H9 (cell line): Measurements from ENCODE around the gene SLC39A10. TPM values are rescaled to one million over a fixed set of nuclear protein-coding genes. Genes with fewer than 3 reads are reported as not detected.

ENCODE experiments used
- DNase-seq: peaks from one replicate; pipeline ENCODE4 v3.0.0-alpha.2; 2017
- H2AFZ ChIP-seq: one replicate; pipeline ENCODE4 v1.6.1; 2013; ENCODE audit warnings: mild to moderate bottlenecking, low read length, control low read depth, moderate library complexity
- H2AK5ac ChIP-seq: 2 replicates; pipeline ENCODE4 v1.6.1; 2013; ENCODE audit warnings: low read length, control low read depth, mixed read lengths; ENCODE audit not compliant: insufficient read length
- H2BK120ac ChIP-seq: one replicate; pipeline ENCODE4 v1.6.1; 2013; ENCODE audit warnings: low read depth, mild to moderate bottlenecking, low read length, control low read depth, inconsistent platforms; ENCODE audit not compliant: poor library complexity, severe bottlenecking
- H2BK12ac ChIP-seq: 2 replicates; pipeline ENCODE4 v1.6.1; 2013; ENCODE audit warnings: low read length, control low read depth, mixed read lengths, low read depth; ENCODE audit not compliant: insufficient read length
- H2BK15ac ChIP-seq: 2 replicates; pipeline ENCODE4 v1.6.1; 2013; ENCODE audit warnings: low read depth, low read length, control low read depth
- H2BK20ac ChIP-seq: one replicate; pipeline ENCODE4 v1.6.1; 2013; ENCODE audit warnings: low read depth, mild to moderate bottlenecking, low read length, control low read depth, inconsistent platforms; ENCODE audit not compliant: poor library complexity, severe bottlenecking
- H2BK5ac ChIP-seq: 2 replicates; pipeline ENCODE4 v1.6.1; 2013; ENCODE audit warnings: low read length, control low read depth, mixed read lengths; ENCODE audit not compliant: insufficient read length
- H3K14ac ChIP-seq: 2 replicates; pipeline ENCODE4 v1.6.1; 2013; ENCODE audit warnings: low read length, control low read depth; ENCODE audit not compliant: insufficient read depth
- H3K18ac ChIP-seq: 2 replicates; pipeline ENCODE4 v1.6.1; 2013; ENCODE audit warnings: low read depth, mild to moderate bottlenecking, mixed read lengths, low read length, control low read depth; ENCODE audit not compliant: insufficient read length
- H3K23ac ChIP-seq: 2 replicates; pipeline ENCODE4 v1.6.1; 2013; ENCODE audit warnings: low read length, control low read depth, mixed read lengths, low read depth; ENCODE audit not compliant: insufficient read length
- H3K23me2 ChIP-seq: 2 replicates; pipeline ENCODE4 v1.6.1; 2013; ENCODE audit warnings: low read depth, mild to moderate bottlenecking, mixed read lengths, low read length, control low read depth; ENCODE audit not compliant: insufficient read length, poor library complexity, severe bottlenecking
- H3K27ac ChIP-seq: 2 replicates; pipeline ENCODE4 v1.5.1; 2013; ENCODE audit warnings: low read length, control low read depth, mixed read lengths, low read depth; ENCODE audit not compliant: insufficient read length
- H3K27me3 ChIP-seq: 2 replicates; pipeline ENCODE4 v1.6.1; 2013; ENCODE audit warnings: low read length, control low read depth, inconsistent platforms; ENCODE audit not compliant: insufficient read depth
- H3K4ac ChIP-seq: 2 replicates; pipeline ENCODE4 v1.6.1; 2013; ENCODE audit warnings: low read depth, mild to moderate bottlenecking, control low read depth, inconsistent platforms, low read length, moderate library complexity
- H3K4me1 ChIP-seq: 2 replicates; pipeline ENCODE4 v1.6.1; 2013; ENCODE audit warnings: low read length, control low read depth, inconsistent platforms; ENCODE audit not compliant: insufficient read depth
- H3K4me2 ChIP-seq: 2 replicates; pipeline ENCODE4 v1.6.1; 2013; ENCODE audit warnings: low read length, control low read depth, mixed read lengths; ENCODE audit not compliant: insufficient read length, insufficient read depth
- H3K56ac ChIP-seq: 2 replicates; pipeline ENCODE4 v1.6.1; 2013; ENCODE audit warnings: low read depth, mild to moderate bottlenecking, mixed read lengths, low read length, control low read depth; ENCODE audit not compliant: insufficient read length
- H3K79me1 ChIP-seq: 2 replicates; pipeline ENCODE4 v1.6.1; 2013; ENCODE audit warnings: low read depth, mild to moderate bottlenecking, moderate library complexity, low read length, control low read depth, inconsistent platforms; ENCODE audit not compliant: insufficient read depth, poor library complexity, severe bottlenecking
- H3K79me2 ChIP-seq: 2 replicates; pipeline ENCODE4 v1.6.1; 2013; ENCODE audit warnings: low read length, control low read depth, inconsistent platforms; ENCODE audit not compliant: insufficient read depth
- H3K9ac ChIP-seq: 2 replicates; pipeline ENCODE4 v1.6.1; 2013; ENCODE audit warnings: low read length, control low read depth, mixed read lengths; ENCODE audit not compliant: insufficient read length; ENCODE audit errors: extremely low read depth
- H3K9me3 ChIP-seq: one replicate; pipeline ENCODE4 v1.6.1; 2013; ENCODE audit warnings: low read depth, low read length, inconsistent platforms; ENCODE audit not compliant: control insufficient read depth
- H3T11ph ChIP-seq: one replicate; pipeline ENCODE4 v1.6.1; 2013; ENCODE audit warnings: mild to moderate bottlenecking, low read length, control low read depth, inconsistent platforms
- H4K20me1 ChIP-seq: one replicate; pipeline ENCODE4 v1.6.1; 2013; ENCODE audit not compliant: control insufficient read depth, insufficient read length, insufficient read depth
- H4K5ac ChIP-seq: 2 replicates; pipeline ENCODE4 v1.6.1; 2013; ENCODE audit warnings: low read depth, mild to moderate bottlenecking, mixed read lengths, low read length, control low read depth; ENCODE audit not compliant: insufficient read length
- H4K8ac ChIP-seq: replicated peaks from 2 replicates; pipeline ENCODE4 v1.6.1; 2013; ENCODE audit warnings: low read length, control low read depth, mixed read lengths, low read depth; ENCODE audit not compliant: insufficient read length
- H4K91ac ChIP-seq: 2 replicates; pipeline ENCODE4 v1.6.1; 2013; ENCODE audit warnings: low read depth, mild to moderate bottlenecking, moderate library complexity, mixed read lengths, low read length, control low read depth; ENCODE audit not compliant: insufficient read length
- H3K27ac Mint-ChIP-seq, 3 experiments: 2 replicates in 2 of 3; 3 replicates in 1 of 3; pipeline ENCODE4 v1.8.0; 2020 to 2021; ENCODE audit warnings: mixed read lengths in 3 of 3, mild to moderate bottlenecking in 1 of 3, moderate library complexity in 1 of 3
- H3K27me3 Mint-ChIP-seq: 2 replicates; pipeline ENCODE4 v1.8.0; 2021; ENCODE audit warnings: low read depth, mild to moderate bottlenecking, moderate library complexity, mixed read lengths
- H3K36me3 Mint-ChIP-seq, 3 experiments: 2 replicates in 2 of 3; 3 replicates in 1 of 3; pipeline ENCODE4 v1.8.0; 2020 to 2021; ENCODE audit warnings: low read depth in 3 of 3, mixed read lengths in 3 of 3; ENCODE audit not compliant: insufficient read depth in 1 of 3
- H3K4me1 Mint-ChIP-seq, 2 experiments: 2 replicates each; pipeline ENCODE4 v1.8.0; 2020; ENCODE audit warnings: mixed read lengths in 2 of 2
- H3K4me3 Mint-ChIP-seq, 2 experiments: 2 replicates in 1 of 2; 3 replicates in 1 of 2; pipeline ENCODE4 v1.8.0; 2020 to 2021; ENCODE audit warnings: mild to moderate bottlenecking in 2 of 2, mixed read lengths in 2 of 2, moderate library complexity in 1 of 2
- H3K9me3 Mint-ChIP-seq, 2 experiments: 2 replicates in 1 of 2; 3 replicates in 1 of 2; pipeline ENCODE4 v1.8.0; 2020; ENCODE audit warnings: mild to moderate bottlenecking in 2 of 2, mixed read lengths in 2 of 2, moderate library complexity in 1 of 2
- CTCF ChIP-seq: fragments of 200-600 bp; sonication (generic); conservative IDR thresholded peaks from 3 replicates; pipeline ENCODE4 v1.8.0; 2021; ENCODE audit warnings: antibody characterized with exemption, mild to moderate bottlenecking
- WGBS: extraction: QIAGEN DNeasy Blood & Tissue Kit; methylation state at CpG from one replicate; pipeline ENCODE4 v1.1.7; 2013; ENCODE audit warnings: missing lambda C conversion rate, low lambda C conversion rate, mixed read lengths; ENCODE audit not compliant: insufficient read length; ENCODE audit errors: extremely low coverage; 5-methylcytosine and 5-hydroxymethylcytosine counted together
- total RNA-seq: library from RNA; stranded (reverse); gene quantifications from 2 replicates; pipeline ENCODE4 v1.2.1, GENCODE V29; 2021

SLC39A10 gene
- total RNA-seq, 1 experiment from 2014 or later = 161 TPM

GRCh38 chr2:195645413-195645812, 11.6 kb upstream of the SLC39A10 start:
- Histone ChIP-seq H4K91ac (no peak overlapping the region), H3K27me3 (no peaks in the 10 kb centered on the region), H4K8ac (no peak overlapping the region), H3K4ac (no peak overlapping the region), H4K5ac (no peak overlapping the region), H3K4me1 (peaks cover 10% of the 10 kb centered on the region; the same call in 1 of the 2 replicates), H2AFZ (no peak overlapping the region), H2BK15ac (no peak overlapping the region), H2BK120ac (no peak overlapping the region), H3K14ac (no peak overlapping the region), H3T11ph (no peak overlapping the region), H2AK5ac (no peak overlapping the region), H2BK12ac (no peak overlapping the region), H3K4me2 (no peak overlapping the region), H3K18ac (no peak overlapping the region), H3K23me2 (no peaks in the 10 kb centered on the region), H3K9me3 (no peaks in the 10 kb centered on the region), H3K9ac (no peak overlapping the region), H3K27ac (no peak overlapping the region), H2BK20ac (no peak overlapping the region), H3K79me2 (no peaks in the 10 kb centered on the region), H2BK5ac (no peak overlapping the region), H4K20me1 (no peaks in the 10 kb centered on the region), H3K79me1 (no peaks in the 10 kb centered on the region), H3K23ac (no peak overlapping the region), H3K56ac (no peak overlapping the region)
- Mint-ChIP-seq H3K4me1 (peaks cover 32 to 43% of the 10 kb centered on the region in 2 experiments), H3K4me3 (no peak overlapping the region), H3K27me3 (no peaks in the 10 kb centered on the region), H3K9me3 (no peaks in the 10 kb centered on the region), H3K36me3 (peaks cover 0 to 1% (median 0%) of the 10 kb centered on the region in 3 experiments; a peak in 1 of 7 replicates), H3K27ac (peak overlapping the region in 1 of 3 experiments; percentile 74; a peak in 3 of 7 replicates)
- DNase-seq = no peak
- no CpG with 5 or more reads among the region's 2 CpGs for WGBS
- TF ChIP-seq CTCF = no peak
